Liver (tissue), 9 donors: ENCODE results near the gene MBOAT1. TPM values are rescaled to one million over a fixed set of nuclear protein-coding genes. Genes with fewer than 3 reads are reported as not detected.

Experiments used
- DNase-seq: peaks from one replicate; pipeline ENCODE4 v3.0.0-alpha.2; 2017; ENCODE audit warnings: low spot score
- H3K27ac ChIP-seq, 2 donors: one replicate each; pipeline ENCODE4 v1.7.0; 2013; ENCODE audit warnings: inconsistent platforms in 2 of 2, low read length in 2 of 2, control low read depth in 1 of 2, low read depth in 1 of 2, mild to moderate bottlenecking in 1 of 2
- H3K27me3 ChIP-seq, 4 donors: one replicate each; pipeline versions ENCODE4 v1.6.1 to v1.7.0; 2013; ENCODE audit warnings: low read length in 3 of 4, inconsistent platforms in 1 of 4, mild to moderate bottlenecking in 1 of 4, moderate library complexity in 1 of 4; ENCODE audit not compliant: control insufficient read depth in 4 of 4, insufficient read depth in 4 of 4
- H3K36me3 ChIP-seq, 4 donors: one replicate each; pipeline versions ENCODE4 v1.6.1 to v1.7.0; 2013; ENCODE audit warnings: low read length in 3 of 4, mild to moderate bottlenecking in 3 of 4, low read depth in 1 of 4, moderate library complexity in 1 of 4; ENCODE audit not compliant: control insufficient read depth in 4 of 4, insufficient read depth in 3 of 4
- H3K4me1 ChIP-seq, 4 donors: one replicate each; pipeline versions ENCODE4 v1.6.1 to v1.7.0; 2013; ENCODE audit warnings: low read length in 3 of 4, mild to moderate bottlenecking in 3 of 4, moderate library complexity in 1 of 4; ENCODE audit not compliant: control insufficient read depth in 4 of 4, insufficient read depth in 4 of 4
- H3K4me3 ChIP-seq, 3 donors: one replicate each; pipeline versions ENCODE4 v1.6.1 to v1.7.0; 2013; ENCODE audit warnings: low read length in 3 of 3, control low read depth in 1 of 3, low read depth in 1 of 3, mild to moderate bottlenecking in 1 of 3
- H3K9ac ChIP-seq, 2 donors: one replicate each; pipeline ENCODE4 v1.7.0; 2013; ENCODE audit warnings: low read length in 2 of 2, mild to moderate bottlenecking in 2 of 2, moderate library complexity in 2 of 2, control low read depth in 1 of 2, low read depth in 1 of 2
- H3K9me3 ChIP-seq, 4 donors: one replicate each; pipeline versions ENCODE4 v1.6.1 to v1.7.0; 2013; ENCODE audit warnings: low read length in 3 of 4; ENCODE audit not compliant: control insufficient read depth in 4 of 4
- EGR1 ChIP-seq, 2 donors: IDR thresholded peaks; 2 replicates each; pipeline ENCODE4 v1.6.1; 2016 to 2018; ENCODE audit warnings: antibody characterized with exemption in 2 of 2, low read depth in 2 of 2
- FOXA1 ChIP-seq: IDR thresholded peaks from 2 replicates; pipeline ENCODE4 v1.6.1; 2016; ENCODE audit warnings: antibody characterized with exemption
- HNF4A ChIP-seq, 2 donors: conservative IDR thresholded peaks; 2 replicates each; pipeline ENCODE4 v1.6.1; 2016; ENCODE audit warnings: antibody characterized with exemption in 2 of 2, mild to moderate bottlenecking in 2 of 2
- JUND ChIP-seq, 2 donors: IDR thresholded peaks; 2 replicates each; pipeline ENCODE4 v1.6.1; 2016; ENCODE audit warnings: antibody characterized with exemption in 2 of 2
- NR2F2 ChIP-seq: IDR thresholded peaks from 2 replicates; pipeline ENCODE4 v1.6.1; 2016; ENCODE audit warnings: antibody characterized with exemption
- RAD21 ChIP-seq, 2 donors: IDR thresholded peaks; 2 replicates each; pipeline ENCODE4 v1.6.1; 2016; ENCODE audit warnings: antibody characterized with exemption in 2 of 2, mild to moderate bottlenecking in 2 of 2
- RXRA ChIP-seq, 2 donors: IDR thresholded peaks; 2 replicates each; pipeline ENCODE4 v1.6.1; 2017 to 2018; ENCODE audit warnings: antibody characterized with exemption in 2 of 2, mild to moderate bottlenecking in 1 of 2
- ZBTB33 ChIP-seq: IDR thresholded peaks from 2 replicates; pipeline ENCODE4 v1.6.1; 2016; ENCODE audit warnings: antibody characterized with exemption
- WGBS: extraction: QIAGEN DNeasy Blood & Tissue Kit; methylation state at CpG from one replicate; pipeline ENCODE4 v1.1.7; 2013; 5-methylcytosine and 5-hydroxymethylcytosine counted together
- polyA plus RNA-seq, 2 donors: library from polyadenylated mRNA; stranded (reverse) in 1 of 2; unstranded in 1 of 2; fragments of 200-250 nt in 1 of 2; fragments of >200 nt in 1 of 2; fragmentation: Nextera tagmentation in 1 of 2; extraction: Ambion mirVana in 1 of 2; gene quantifications; one replicate each; pipeline versions ENCODE4 v1.2.1 to v1.2.3, GENCODE V29; 2013 to 2015
- total RNA-seq, 2 donors: library from RNA; depleted of rRNA; stranded (reverse); fragments of >200 nt; gene quantifications; one replicate each; pipeline ENCODE4 v1.2.3, GENCODE V29; 2014
- TF ChIP-seq, protein P1 (sequence below): IDR thresholded peaks from 2 replicates; pipeline ENCODE4 v1.6.1; 2016; ENCODE audit warnings: antibody characterized with exemption, mild to moderate bottlenecking
- TF ChIP-seq, protein P2 (sequence below): IDR thresholded peaks from 2 replicates; pipeline ENCODE4 v1.6.1; 2016; ENCODE audit warnings: antibody characterized with exemption
- TF ChIP-seq, protein P3 (sequence below): fragments of 150-350 bp; IDR thresholded peaks from 2 replicates; pipeline ENCODE4 v1.5.1; 2017; ENCODE audit warnings: improper control_type of control experiment, low read depth, low read length; ENCODE audit not compliant: missing input control
- donor health status: healthy.
- donor health status: healthy.
- donor health status: healthy.
- donor health status: healthy.
- donor health status: healthy.

The MBOAT1 gene
- total and polyA plus RNA-seq, 4 donors = 1.2 to 9.3 (median 3.3) TPM

DNA sequence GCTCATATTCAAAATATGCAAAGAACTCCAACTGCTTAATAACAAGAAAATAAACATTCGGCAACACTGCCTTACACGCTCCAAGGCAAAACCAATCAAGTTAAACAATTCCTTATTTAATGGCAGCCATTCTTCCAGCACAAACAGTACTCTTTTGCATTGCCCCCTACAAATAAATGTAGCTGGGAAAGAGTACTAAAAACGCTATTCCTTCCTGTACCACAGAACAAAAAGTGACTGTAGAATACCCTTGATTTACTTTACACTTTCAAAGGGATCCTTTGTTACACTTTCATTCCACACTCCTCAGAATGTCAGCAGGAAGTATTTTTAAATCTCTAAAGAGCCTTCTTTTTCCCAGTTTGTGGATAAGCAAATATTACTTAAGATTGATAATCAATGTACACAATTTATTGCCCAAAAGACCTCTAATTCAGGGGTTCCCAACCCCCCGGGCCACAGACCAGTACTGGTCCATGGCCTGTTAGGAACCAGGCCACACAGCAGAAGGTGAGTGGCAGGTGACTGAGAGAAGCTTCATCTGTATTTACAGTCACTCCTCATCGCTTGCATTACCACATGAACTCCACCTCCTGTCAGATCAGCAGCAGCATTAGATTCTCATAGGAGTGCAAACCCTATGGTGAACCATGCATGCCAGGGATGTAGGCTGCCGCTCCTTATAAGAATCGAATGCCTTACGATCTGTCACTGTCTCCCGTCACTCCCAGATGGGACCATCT lies 51.6 kb downstream of the MBOAT1 start:
- H3K4me1 ChIP-seq = no peaks in the 10 kb centered on the region
- H3K36me3 ChIP-seq = no peaks in the 10 kb centered on the region
- no peak overlapping the region for H3K27ac ChIP-seq
- DNase-seq = no peak
- H3K9ac ChIP-seq = no peak overlapping the region
- H3K9me3 ChIP-seq = no peaks in the 10 kb centered on the region
- no peaks in the 10 kb centered on the region for H3K27me3 ChIP-seq
- WGBS = 91% methylated on average over 9 of the region's 9 CpGs
- no peak for TF ChIP-seq RAD21 (IDR thresholded peaks at IDR 0.05)
- TF ChIP-seq, protein P1, sequence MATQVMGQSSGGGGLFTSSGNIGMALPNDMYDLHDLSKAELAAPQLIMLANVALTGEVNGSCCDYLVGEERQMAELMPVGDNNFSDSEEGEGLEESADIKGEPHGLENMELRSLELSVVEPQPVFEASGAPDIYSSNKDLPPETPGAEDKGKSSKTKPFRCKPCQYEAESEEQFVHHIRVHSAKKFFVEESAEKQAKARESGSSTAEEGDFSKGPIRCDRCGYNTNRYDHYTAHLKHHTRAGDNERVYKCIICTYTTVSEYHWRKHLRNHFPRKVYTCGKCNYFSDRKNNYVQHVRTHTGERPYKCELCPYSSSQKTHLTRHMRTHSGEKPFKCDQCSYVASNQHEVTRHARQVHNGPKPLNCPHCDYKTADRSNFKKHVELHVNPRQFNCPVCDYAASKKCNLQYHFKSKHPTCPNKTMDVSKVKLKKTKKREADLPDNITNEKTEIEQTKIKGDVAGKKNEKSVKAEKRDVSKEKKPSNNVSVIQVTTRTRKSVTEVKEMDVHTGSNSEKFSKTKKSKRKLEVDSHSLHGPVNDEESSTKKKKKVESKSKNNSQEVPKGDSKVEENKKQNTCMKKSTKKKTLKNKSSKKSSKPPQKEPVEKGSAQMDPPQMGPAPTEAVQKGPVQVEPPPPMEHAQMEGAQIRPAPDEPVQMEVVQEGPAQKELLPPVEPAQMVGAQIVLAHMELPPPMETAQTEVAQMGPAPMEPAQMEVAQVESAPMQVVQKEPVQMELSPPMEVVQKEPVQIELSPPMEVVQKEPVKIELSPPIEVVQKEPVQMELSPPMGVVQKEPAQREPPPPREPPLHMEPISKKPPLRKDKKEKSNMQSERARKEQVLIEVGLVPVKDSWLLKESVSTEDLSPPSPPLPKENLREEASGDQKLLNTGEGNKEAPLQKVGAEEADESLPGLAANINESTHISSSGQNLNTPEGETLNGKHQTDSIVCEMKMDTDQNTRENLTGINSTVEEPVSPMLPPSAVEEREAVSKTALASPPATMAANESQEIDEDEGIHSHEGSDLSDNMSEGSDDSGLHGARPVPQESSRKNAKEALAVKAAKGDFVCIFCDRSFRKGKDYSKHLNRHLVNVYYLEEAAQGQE = no peak
- H3K4me3 ChIP-seq = no peak overlapping the region

DNA sequence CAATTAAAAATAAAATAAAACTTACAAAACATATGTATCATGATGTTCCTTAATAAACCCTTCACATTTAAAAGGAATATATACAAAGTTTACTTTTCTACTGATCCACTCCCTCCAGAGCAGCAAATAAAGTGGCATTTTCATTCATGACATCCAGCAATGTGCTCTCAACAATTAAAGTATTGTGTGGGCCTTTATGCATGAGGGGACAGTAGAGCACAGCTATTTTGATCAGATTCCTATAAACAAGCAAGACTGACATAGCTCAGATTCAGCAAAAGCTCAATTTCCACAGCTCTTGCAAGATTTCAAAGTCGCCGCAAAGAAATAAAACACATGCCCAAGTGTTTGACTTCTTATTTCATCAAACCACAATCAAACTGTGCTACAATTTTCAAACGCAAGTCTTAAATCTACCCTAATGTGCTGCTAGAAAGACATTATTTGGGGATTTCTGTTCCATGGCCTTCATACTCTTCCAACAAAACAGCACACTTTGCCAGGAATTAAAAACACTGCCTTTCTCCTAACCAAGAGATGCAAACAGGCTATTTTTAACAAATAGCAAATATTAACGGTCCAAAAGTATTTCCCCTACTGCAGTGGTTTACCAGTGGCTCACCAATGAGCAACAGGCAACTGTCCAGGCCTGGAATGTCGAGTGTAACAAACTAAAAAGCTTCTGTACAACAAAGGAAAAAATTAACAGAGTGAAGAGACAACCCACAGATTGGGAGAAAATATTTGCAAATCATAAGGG lies 52.3 kb downstream of the MBOAT1 start:
- no peak for TF ChIP-seq RXRA (IDR thresholded peaks at IDR 0.05)
- TF ChIP-seq FOXA1 = no peak
- no peak for TF ChIP-seq EGR1 (IDR thresholded peaks at IDR 0.05; ENCODE audit: low read depth in 2 of 2)
- TF ChIP-seq ZBTB33 = no peak
- TF ChIP-seq, protein P2, sequence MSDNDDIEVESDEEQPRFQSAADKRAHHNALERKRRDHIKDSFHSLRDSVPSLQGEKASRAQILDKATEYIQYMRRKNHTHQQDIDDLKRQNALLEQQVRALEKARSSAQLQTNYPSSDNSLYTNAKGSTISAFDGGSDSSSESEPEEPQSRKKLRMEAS = no peak
- TF ChIP-seq JUND (IDR thresholded peaks at IDR 0.05) = no peak
- no peak for TF ChIP-seq RAD21 (IDR thresholded peaks at IDR 0.05)
- no peak for TF ChIP-seq HNF4A (conservative IDR thresholded peaks at IDR 0.05)
- TF ChIP-seq, protein P3, sequence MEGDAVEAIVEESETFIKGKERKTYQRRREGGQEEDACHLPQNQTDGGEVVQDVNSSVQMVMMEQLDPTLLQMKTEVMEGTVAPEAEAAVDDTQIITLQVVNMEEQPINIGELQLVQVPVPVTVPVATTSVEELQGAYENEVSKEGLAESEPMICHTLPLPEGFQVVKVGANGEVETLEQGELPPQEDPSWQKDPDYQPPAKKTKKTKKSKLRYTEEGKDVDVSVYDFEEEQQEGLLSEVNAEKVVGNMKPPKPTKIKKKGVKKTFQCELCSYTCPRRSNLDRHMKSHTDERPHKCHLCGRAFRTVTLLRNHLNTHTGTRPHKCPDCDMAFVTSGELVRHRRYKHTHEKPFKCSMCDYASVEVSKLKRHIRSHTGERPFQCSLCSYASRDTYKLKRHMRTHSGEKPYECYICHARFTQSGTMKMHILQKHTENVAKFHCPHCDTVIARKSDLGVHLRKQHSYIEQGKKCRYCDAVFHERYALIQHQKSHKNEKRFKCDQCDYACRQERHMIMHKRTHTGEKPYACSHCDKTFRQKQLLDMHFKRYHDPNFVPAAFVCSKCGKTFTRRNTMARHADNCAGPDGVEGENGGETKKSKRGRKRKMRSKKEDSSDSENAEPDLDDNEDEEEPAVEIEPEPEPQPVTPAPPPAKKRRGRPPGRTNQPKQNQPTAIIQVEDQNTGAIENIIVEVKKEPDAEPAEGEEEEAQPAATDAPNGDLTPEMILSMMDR = no peak
- no peak for TF ChIP-seq NR2F2
- Histone ChIP-seq H3K4me1 (no peaks in the 10 kb centered on the region), H3K27ac (no peak overlapping the region), H3K9ac (no peak overlapping the region), H3K27me3 (no peaks in the 10 kb centered on the region), H3K9me3 (no peaks in the 10 kb centered on the region), H3K4me3 (no peak overlapping the region), H3K36me3 (no peaks in the 10 kb centered on the region)
- no peak for DNase-seq
- 68% methylated on average over 5 of the region's 5 CpGs for WGBS
